ENCODE data around the gene SYNE3.
"Not testable (repeated sequence)": the region's sequence is repeated elsewhere in the genome, so short reads cannot be mapped to it uniquely, and the experiment has no call there.

SYNE3 gene

DNA sequence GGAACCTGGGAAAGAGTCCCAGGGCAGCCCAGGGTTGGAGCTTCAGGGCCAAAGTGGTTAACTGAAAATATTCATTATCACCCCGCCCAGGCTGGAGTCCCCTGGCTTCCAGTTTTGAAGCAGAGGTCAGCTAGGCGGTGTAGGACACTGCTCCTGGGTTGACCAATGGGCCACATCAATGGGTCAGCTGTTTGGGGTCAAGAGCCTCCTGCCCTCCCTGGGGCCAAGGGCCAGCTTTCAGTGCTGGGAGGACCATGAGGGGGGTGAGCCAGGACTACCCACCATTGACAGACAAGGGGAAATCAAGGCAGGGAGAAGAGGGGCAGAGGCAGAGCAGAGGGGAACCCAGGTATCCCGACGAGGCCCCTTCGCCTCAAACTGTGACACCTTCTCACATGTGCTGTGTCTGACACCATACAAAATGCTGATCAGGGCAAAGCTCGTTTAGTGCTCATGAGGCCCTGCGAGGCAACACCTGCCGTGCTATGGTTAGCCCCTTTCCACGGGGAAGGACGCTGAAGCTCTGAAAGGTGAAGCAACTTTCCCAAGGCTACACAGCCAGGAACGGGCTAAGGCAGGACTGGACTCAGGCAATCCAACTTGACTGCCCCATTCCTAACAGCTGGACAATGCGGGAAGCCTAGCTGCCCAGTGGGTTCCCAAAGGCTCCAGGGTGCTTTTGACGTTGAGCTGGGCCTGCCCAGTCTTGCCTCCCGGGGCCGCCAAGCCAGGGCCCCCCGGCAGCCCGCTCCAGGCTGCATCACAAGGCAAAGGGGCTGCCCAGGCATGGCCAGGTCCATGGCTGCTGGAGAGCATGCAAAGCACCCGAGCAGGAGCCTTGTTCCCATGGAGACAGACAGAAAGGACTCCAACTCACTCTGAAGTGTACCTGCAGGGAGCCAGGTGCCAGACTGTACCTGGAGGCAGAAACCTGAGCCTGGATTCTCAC lies 2.0 kb downstream of the SYNE3 start:
- TF ChIP-seq, protein P1, sequence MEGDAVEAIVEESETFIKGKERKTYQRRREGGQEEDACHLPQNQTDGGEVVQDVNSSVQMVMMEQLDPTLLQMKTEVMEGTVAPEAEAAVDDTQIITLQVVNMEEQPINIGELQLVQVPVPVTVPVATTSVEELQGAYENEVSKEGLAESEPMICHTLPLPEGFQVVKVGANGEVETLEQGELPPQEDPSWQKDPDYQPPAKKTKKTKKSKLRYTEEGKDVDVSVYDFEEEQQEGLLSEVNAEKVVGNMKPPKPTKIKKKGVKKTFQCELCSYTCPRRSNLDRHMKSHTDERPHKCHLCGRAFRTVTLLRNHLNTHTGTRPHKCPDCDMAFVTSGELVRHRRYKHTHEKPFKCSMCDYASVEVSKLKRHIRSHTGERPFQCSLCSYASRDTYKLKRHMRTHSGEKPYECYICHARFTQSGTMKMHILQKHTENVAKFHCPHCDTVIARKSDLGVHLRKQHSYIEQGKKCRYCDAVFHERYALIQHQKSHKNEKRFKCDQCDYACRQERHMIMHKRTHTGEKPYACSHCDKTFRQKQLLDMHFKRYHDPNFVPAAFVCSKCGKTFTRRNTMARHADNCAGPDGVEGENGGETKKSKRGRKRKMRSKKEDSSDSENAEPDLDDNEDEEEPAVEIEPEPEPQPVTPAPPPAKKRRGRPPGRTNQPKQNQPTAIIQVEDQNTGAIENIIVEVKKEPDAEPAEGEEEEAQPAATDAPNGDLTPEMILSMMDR (conservative IDR thresholded peaks at IDR 0.05; ENCODE audit: low read depth) = no peak
- POLR2A ChIA-PET (ENCODE audit: low non-redundant PET) = interaction anchor here (0.9 kb wide), 1 partner anchor 15 kb away, joined by 6 read pairs; no protein-coding TSS in a partner anchor
- CTCF ChIA-PET = interaction anchor here (1.8 kb wide), 1 partner anchor 70 kb away, joined by 5 read pairs; no protein-coding TSS in a partner anchor
- peak overlapping the region; percentile 79 for H3K27ac ChIP-seq
- no peak for DNase-seq (ENCODE audit: low spot score)

DNA sequence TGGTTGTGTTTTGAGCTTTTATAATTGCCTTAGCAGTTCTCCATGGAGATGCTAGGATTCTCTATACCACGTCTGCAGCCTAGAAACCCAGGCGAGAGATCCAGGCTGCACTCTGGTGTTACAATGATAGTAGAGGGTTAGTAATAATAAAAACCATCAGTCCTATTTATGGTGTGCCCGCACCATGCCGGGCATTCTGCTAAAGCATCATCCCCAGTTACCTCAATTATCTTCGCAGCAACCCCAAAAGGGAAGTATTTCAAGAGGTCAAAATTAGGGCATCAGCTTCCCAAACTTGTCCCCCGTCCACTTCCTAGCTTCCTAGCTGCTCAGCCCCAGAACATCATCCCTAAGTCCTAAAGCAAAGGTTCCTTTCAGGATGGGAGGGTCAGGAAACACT lies 3.2 kb downstream of the SYNE3 start:
- POLR2A ChIA-PET (ENCODE audit: low non-redundant PET) = no interaction called here
- DNase-seq (ENCODE audit: low spot score) = no peak
- no peak overlapping the region for H3K27ac ChIP-seq
- CTCF ChIA-PET = interaction anchor here (1.2 kb wide), 1 partner anchor 71 kb away, joined by 4 read pairs; no protein-coding TSS in a partner anchor
- TF ChIP-seq, protein P1 (conservative IDR thresholded peaks at IDR 0.05; ENCODE audit: low read depth) = no peak

DNA sequence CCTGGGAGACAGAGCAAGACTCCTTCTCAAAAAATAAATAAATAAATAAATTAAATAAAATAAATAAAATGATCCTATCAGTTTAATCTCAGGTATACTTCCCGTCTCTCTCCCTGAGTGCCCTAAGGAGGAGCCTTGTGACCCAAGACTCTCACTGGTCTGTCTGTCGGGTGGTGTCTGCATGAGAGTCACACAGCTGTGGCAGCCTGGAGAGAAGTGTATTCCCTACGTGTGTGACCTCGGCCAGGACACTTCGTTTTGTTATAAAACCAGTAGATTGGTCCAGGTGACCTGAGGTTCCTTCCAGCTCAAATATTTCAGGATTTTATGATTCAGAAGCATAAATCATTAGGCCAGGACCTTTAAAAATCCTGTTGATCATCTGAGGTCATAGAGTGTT lies 4.8 kb downstream of the SYNE3 start:
- TF ChIP-seq, protein P1 (conservative IDR thresholded peaks at IDR 0.05; ENCODE audit: low read depth) = no peak
- POLR2A ChIA-PET (ENCODE audit: low non-redundant PET) = no interaction called here
- CTCF ChIA-PET = no interaction called here
- H3K27ac ChIP-seq = no peak overlapping the region
- DNase-seq (ENCODE audit: low spot score) = no peak

DNA sequence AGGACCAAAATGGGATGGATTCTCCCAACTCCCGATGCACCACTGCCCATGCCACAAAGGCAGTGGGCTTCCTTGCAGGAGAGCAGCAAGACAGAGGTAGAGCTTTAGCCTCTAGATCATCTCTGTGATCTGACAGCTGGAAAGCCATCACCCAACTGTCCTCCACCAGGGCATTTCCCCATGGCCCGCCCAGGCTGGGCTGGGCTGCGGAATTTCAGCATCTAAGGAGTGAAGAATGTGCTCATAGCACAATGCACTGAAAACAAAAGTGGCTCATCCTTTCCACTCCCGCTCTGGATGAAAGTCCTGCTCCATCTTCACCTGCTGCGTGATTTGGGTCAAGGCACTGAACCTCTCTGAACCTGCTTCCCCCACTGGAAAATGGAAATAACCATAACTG lies 5.6 kb downstream of the SYNE3 start:
- POLR2A ChIA-PET (ENCODE audit: low non-redundant PET) = no interaction called here
- DNase-seq (ENCODE audit: low spot score) = no peak
- CTCF ChIA-PET = interaction anchor here (0.7 kb wide), 1 partner anchor 1301 kb away, joined by 6 read pairs; no protein-coding TSS in a partner anchor
- H3K27ac ChIP-seq = no peak overlapping the region
- TF ChIP-seq, protein P1 (conservative IDR thresholded peaks at IDR 0.05; ENCODE audit: low read depth) = no peak

DNA sequence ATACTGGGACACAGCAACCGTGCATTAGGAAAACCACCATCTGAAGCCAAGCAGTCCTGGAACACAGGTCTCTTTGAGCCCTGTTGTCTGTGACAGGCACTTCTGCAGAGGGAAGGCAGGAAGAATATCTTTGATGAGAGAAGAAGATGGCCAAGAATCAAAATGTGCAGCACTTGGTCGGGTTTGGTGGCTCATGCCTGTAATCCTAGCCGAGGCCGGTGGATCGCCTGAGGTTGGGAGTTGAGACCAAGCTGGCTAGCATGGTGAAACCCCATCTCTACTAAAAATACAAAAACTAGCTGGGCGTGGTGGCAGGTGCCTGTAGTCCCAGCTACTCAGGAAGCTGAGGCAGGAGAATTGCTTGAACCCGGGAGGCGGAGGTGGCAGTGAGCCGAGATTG lies 6.1 kb downstream of the SYNE3 start:
- H3K27ac ChIP-seq = not testable (repeated sequence)

DNA sequence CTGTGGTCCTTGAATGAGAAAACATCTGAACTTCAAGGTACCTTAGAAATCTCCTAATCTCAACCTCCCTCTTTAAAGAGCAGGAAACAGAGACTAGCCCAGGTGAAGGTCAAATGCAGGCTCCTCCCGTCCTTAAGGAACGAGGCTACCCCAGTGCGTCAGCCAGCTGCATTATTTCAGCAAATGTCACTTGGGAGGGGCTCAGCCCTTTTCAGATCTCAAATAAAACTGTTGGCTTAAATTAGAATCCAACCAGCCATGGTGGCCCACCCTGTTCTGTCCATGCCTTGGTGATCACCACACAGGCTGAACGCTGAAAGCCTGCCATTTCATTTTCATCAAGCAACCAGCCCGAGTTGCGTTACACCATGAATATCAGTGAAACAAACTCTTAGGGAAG lies 7.0 kb downstream of the SYNE3 start:
- DNase-seq (ENCODE audit: low spot score) = no peak
- TF ChIP-seq, protein P1 (conservative IDR thresholded peaks at IDR 0.05; ENCODE audit: low read depth) = no peak
- H3K27ac ChIP-seq = no peak overlapping the region
- POLR2A ChIA-PET (ENCODE audit: low non-redundant PET) = no interaction called here
- CTCF ChIA-PET = interaction anchor here (1.0 kb wide), 1 partner anchor 67 kb away, joined by 4 read pairs; no protein-coding TSS in a partner anchor

More for the DNA sequence above, 6.1 kb downstream of the SYNE3 start:
- POLR2A ChIA-PET (ENCODE audit: low non-redundant PET); DNase-seq (ENCODE audit: low spot score); CTCF ChIA-PET: not testable (repeated sequence)

DNA sequence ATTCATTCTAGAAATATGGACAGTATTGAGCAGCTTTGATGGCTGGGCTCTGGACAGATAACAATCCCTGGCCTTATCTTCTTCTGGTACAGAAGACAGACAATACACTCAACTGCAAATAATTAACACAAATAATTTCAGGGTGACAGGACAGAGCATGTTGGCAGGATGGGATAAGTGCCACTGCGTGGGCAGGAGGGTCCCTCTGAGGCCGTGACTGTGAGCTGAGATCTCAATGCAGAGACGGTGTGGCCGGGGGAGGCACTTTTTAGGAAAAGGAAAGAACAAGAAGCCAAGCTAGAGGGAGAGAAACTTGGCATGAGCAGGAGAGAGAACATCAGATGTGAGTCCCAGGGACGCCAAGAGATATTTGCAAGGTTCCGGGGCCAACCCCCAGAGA lies 8.1 kb downstream of the SYNE3 start:
- TF ChIP-seq, protein P1 (conservative IDR thresholded peaks at IDR 0.05; ENCODE audit: low read depth) = no peak
- CTCF ChIA-PET = interaction anchor here (0.6 kb wide), 1 partner anchor 24 kb away, joined by 3 read pairs; no protein-coding TSS in a partner anchor
- DNase-seq (ENCODE audit: low spot score) = no peak
- peak overlapping the region; percentile 94 for H3K27ac ChIP-seq
- POLR2A ChIA-PET (ENCODE audit: low non-redundant PET) = no interaction called here

Measured in RWPE1 (cell line).